SKM-1 (cell line): ENCODE measurements around the gene IGSF3.
"Not testable (repeated sequence)": the region's sequence is repeated elsewhere in the genome, so short reads cannot be mapped to it uniquely, and the experiment has no call there.

Source experiments
- DNase-seq: peaks from one replicate; lab custom pipeline; 2025; ENCODE audit not compliant: unreplicated experiment; lab: John Stamatoyannopoulos, UW

IGSF3 gene

GRCh38 chr1:116580446-116581322 is 86.8 kb downstream of the IGSF3 start:
- DNase-seq = no peak

- no peak for DNase-seq
Observed at GRCh38 chr1:116579259-116579875, 88.2 kb downstream of the IGSF3 start.

GRCh38 chr1:116578581-116578980 is 89.0 kb downstream of the IGSF3 start:
- no peak for DNase-seq

- DNase-seq = no peak
Observed at GRCh38 chr1:116577759-116578314, 89.7 kb downstream of the IGSF3 start.

GRCh38 chr1:116574581-116575291 is 92.8 kb downstream of the IGSF3 start:
- no peak for DNase-seq

GRCh38 chr1:116573431-116574095 is 94.0 kb downstream of the IGSF3 start:
- DNase-seq = no peak

GRCh38 chr1:116572771-116573430 is 94.6 kb downstream of the IGSF3 start:
- DNase-seq = no peak

GRCh38 chr1:116572099-116572498 is 95.4 kb downstream of the IGSF3 start:
- no peak for DNase-seq

- DNase-seq = no peak
Observed at GRCh38 chr1:116571215-116571919, 96.2 kb downstream of the IGSF3 start.

GRCh38 chr1:116570358-116571214 is 96.9 kb downstream of the IGSF3 start, which contains the start of gene CD58:
TSS of gene CD58 (minus strand) at chr1:116571026. CDS start at chr1:116570972, 54 bp downstream.
- peak; percentile 66 for DNase-seq

- DNase-seq = no peak
Observed at GRCh38 chr1:116569776-116570357, 97.7 kb downstream of the IGSF3 start.

- no peak for DNase-seq
Observed at GRCh38 chr1:116569381-116569670, 98.2 kb downstream of the IGSF3 start.

GRCh38 chr1:116568662-116569380 is 98.7 kb downstream of the IGSF3 start:
- no peak for DNase-seq

- DNase-seq = no peak
Observed at GRCh38 chr1:116567790-116568661, 99.5 kb downstream of the IGSF3 start.

GRCh38 chr1:116565222-116565621 is 102.3 kb downstream of the IGSF3 start:
- no peak for DNase-seq

GRCh38 chr1:116564426-116564825 is 103.1 kb downstream of the IGSF3 start:
- DNase-seq = no peak

- DNase-seq = not testable (repeated sequence)
Observed at GRCh38 chr1:116562465-116562864, 105.1 kb downstream of the IGSF3 start.
